GM19438 (cell line): Measurements from ENCODE around the gene MRPS30.
A peak's percentile ranks its signal among the peaks of the same experiment; 100 is the strongest.
"Not testable (repeated sequence)": the region's sequence is repeated elsewhere in the genome, so short reads cannot be mapped to it uniquely, and the experiment has no call there.

Experiments used
- ATAC-seq: cut with Tn5 transposase; IDR thresholded peaks from one replicate; pipeline ENCODE4 v1.9.1; 2021; ENCODE audit warnings: low read depth; ENCODE audit not compliant: unreplicated experiment

Gene MRPS30

DNA sequence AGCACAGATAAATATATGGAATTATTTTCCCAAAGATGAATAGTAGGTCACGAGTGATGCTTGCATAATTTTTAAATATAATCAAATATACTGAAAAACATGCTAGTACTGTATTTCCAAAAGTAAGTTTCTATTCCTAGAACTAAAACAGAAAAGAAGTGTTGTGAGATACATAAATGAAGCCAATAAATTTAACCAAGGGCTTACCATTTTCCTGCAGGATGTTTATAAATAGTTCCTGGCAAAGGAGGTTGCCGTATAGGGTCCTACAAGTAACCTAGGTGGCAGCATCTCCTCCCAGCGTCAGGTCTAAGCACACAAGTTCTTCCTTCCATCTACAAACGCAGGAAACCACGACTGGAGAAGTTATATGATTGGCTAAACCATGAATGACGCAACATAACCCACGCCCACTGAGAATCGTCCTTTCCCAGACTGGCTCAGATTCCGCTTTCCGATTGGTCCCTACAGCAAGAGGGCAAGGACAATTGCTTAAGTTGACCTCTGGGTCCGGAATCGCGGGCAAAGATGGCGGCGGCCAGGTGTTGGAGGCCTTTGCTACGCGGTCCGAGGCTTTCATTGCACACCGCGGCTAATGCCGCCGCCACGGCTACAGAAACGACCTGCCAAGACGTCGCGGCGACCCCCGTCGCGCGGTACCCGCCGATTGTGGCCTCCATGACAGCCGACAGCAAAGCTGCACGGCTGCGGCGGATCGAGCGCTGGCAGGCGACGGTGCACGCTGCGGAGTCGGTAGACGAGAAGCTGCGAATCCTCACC lies at the start of gene MRPS30:
TSS of gene MRPS30 (plus strand) at position 513 of the 780 bp plus-strand sequence. CDS start at position 529, 16 bp downstream.
- ATAC-seq = peak; percentile 99

DNA sequence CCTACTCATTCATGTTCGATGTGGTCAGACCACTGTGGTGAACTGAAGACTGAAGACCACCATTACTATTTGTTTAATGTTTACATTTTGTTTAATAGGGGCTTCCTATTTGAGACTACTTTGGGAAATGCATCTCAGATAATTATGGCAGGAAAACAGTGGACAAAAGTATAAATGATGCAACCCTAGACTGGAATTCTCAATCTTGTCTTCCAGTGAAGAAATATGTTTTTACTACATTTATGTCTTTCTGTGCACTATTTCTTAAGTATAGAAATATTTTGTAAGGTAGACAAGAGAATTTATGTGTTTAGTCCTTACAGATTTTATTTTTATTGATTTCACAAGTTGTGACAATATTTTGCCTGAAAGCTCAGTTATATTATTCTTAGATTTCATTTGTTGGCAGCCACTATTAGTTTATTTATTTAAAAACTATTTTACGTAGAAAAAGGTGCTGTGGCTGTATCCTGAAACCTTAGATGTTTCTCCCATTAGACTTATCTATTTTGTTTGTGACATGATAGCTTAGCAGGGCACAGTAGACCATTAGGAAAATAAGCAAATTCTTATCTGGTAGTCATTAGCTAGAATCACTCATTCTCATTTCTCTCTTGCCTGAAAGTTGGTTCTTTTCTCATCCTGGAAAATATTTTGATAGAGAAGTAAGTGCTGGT lies 39.4 kb upstream of the MRPS30 start:
- no peak for ATAC-seq

DNA sequence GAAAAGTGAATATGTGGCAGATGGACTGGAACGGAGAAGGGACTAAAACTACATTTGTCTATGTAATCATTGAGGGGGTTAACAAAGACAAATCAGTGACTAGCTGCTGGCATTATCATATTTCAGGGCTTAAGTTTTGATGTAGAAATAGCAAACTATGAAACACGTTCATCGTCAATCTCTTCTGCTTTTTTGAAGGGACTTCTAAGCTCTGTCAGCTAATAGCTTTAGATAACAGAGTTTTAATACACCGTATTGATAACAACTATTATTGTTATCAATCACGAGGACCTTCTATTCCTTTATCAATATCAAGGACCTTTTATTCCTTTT lies 38.9 kb upstream of the MRPS30 start:
- no peak for ATAC-seq

DNA sequence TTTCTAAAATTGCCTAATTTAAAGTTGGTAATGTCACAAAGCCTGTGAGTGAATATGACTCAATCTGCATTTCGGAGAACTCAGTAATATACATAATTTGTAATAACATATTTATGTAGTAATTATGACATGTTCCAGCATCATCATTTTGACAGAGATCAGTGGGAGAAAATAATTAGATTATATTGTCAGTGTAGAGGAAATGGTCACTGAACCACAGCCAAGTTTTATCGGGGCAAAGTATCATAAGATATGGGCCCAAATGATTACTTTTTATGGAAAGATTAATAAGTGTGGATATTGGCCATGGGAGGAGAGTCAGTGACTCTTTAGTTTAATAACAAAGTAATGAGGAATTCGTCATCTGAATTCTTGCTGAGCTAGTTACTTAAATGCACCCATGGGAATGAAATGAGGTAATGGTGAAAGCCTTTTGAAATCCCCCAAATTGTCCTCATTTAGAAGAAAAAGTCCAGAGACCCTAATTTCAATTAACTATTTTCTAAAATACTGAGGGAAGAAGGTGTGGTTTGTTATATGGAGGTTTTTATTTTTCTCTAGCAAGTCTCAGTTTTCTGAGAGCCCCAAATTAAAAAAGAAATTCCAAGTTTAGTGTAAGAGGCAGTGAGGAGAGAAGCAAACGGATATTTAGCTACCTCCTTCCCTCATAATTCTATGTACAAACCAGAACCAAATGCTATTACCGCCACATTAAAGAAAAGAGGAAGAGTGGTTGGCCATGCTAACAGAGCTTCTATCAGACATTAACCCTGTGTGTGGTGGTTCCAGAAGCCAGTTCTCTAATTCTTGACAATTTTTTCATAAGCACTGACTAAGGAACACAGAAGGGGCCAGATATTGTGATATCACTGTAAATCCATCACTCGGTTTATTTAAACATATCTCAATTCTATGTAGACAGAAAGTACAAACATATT lies 37.7 kb upstream of the MRPS30 start:
- ATAC-seq = no peak

DNA sequence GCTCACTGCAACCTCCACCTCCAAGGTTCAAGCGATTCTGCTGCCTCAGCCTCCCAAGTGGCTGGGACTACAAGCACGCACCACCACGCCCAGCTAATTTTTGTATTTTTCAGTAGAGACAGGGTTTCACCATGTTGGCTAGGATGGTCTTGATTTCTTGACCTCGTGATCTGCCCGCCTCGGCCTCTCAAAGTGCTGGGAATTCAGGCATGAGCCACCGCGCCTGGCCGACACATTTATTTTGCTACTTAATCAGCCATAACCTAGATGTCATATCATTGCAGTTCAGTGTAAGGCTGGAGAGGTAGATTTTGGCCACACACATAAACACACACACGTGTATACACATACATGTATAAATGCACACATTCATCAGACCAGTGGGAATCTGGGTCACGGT lies 36.4 kb upstream of the MRPS30 start:
- not testable (repeated sequence) for ATAC-seq

DNA sequence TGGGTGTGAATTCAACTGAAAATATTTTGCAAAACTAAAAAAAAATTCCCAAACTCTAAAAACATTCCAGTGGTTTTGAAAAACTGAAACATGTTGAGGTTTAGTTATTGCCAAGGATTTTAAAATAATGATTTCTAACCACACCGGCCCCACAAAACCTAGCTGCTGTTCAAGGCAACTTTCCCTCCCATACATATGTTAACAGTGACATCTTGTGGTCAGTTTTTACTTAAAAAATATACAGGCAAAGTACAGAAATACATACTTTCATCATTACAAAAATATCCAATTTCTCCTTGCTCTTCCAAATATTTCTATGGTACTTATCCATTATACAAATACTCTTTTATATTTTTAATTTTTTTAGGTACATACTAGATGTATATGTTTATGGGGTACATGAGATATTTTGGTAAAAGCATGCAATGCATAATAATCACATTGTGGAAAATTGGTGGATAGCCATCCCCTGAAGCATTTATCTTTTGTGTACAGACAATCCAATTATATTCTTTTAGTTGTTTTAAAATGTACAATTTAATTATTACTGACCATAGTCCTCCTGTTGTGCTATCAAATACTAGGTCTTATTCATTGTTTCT lies 34.4 kb upstream of the MRPS30 start:
- ATAC-seq = no peak

DNA sequence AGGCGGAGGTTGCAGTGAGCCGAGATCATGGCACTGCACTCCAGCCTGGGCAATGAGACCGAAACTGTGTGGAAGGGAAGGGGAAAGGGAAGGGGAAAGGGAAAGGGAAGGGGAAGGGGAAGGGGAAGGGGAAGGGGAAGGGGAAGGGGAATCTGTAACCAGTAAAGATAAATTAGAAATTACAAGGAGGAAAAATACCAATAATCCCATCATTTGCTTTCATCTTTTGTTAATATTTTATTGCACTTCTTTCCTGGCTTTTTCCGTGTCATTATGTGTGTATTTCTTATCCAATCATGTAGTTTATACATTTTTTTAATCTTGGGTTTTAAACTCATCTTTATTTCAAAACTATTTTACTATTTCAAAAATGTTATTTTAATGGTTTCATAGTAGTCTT lies 29.6 kb upstream of the MRPS30 start:
- no peak for ATAC-seq

DNA sequence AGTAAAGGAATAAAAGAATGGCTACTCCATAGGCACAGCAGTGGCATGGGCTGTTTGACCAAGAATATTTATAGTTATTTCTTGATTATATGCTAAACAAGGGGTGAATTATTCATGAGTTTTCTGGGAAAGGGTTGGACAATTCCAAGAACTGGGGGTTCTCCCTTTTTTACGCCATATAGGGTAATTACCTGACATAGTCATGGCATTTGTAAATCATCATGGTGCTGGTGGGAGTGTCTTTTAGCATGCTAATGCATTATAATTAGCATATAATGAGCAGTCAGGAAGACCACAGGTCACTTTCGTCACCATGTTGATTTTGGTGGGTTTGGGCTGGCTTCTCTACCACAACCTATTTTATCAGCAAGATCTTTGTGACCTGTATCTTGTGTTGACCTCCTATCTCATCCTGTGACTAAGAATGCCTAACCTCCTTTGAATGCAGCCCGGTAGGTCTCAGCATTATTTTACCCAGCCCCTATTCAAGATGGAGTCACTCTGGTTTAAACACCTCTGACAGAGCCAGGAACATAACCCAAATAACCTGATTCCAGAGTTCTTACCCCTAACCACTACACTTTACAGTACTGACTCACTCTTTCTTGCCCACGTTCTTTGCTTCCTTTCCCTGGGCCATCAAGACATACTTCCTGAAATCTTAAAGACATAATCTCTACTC lies 25.0 kb upstream of the MRPS30 start:
- ATAC-seq = no peak

DNA sequence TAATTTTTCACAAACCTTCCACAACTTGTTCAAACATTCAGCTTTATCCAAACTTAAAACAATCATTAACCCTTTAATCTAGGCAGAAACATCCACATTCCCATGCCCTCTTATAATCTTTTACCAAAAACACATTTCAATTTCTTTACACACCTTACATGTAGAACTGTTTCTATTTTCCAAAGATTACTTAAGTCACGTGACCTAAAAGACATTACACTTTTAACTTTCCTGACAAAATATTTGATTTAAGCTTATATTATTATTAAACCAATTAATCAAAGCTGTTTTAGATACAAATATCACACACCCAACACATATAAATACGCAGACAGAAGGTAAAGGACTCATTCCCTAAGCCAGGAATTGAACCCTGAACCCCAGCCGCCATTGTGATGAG lies 21.0 kb upstream of the MRPS30 start:
- ATAC-seq = no peak

DNA sequence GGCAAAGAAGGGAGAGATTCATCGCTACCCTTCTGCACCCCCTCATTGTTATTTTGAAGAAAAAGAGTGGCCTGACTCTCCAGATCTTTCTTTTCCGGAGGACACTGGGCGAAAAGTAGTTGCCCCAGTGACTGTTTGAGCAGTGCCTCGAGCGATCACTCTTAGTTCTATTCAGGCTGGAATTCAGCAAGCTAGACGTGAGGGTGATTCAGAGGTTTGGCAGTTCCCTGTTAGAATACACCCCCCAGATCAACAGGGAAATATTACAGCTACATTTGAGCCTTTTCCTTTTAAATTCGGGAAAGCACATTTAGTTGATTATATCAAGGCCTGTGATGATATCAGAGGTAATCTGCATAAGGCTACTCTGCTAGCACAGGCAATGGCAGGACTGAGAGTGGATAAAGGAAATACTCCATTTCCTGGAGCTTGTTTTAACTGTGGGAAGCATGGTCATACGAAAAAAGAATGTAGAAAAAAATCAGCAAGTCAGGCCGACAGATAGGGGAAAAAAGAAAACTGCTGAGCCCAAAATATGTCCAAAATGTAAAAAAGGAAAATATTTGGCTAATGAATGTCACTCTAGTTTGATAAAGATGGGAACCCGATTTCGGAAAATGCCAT lies 19.3 kb upstream of the MRPS30 start:
- ATAC-seq = not testable (repeated sequence)

DNA sequence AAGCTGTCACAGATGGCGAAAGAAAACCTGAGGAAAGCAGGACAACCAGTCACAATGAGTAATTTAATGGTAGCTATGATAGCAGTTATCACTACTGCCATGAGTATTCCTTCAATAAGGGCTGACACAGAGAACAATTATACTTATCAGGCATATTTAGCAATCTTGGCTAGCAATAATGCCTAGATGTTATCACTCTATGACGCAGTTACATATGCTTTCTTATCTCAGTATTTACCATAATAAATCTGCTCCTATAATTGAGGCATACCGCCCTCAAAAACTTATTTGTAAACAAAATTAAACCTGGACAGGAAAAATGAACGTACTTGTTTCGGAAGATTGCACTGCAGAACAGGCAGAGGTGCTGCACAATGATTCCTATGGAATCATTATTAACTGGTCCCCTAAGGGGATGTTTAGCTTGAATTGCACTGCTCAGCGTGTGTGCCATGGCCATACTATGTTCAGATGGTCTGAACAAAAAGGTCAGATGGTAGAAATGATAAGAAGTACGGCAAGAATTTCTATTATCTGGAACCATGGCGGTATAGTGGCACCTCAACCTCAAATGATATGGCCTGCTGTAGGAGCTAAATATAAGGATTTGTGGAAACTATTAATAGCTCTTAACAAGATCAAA lies 16.6 kb upstream of the MRPS30 start:
- not testable (repeated sequence) for ATAC-seq

DNA sequence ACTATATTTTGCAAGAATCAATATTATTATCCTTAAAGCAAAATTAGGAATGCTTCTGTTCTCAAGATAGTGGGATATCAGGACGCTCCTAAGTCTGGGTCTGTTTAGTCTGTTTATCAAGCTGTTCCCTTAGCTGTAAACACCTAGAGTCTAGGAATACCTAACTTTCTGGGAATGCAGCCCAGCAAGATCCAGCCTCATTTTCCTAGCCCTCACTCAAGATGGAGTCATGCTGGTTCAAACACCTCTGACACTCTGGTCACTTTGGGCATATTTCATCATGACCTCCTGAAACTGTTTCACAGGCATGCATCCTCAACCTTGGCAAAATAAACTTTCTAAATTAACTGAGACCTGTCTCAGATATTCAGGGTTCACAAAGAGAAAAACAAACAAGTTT lies 14.4 kb upstream of the MRPS30 start:
- no peak for ATAC-seq

DNA sequence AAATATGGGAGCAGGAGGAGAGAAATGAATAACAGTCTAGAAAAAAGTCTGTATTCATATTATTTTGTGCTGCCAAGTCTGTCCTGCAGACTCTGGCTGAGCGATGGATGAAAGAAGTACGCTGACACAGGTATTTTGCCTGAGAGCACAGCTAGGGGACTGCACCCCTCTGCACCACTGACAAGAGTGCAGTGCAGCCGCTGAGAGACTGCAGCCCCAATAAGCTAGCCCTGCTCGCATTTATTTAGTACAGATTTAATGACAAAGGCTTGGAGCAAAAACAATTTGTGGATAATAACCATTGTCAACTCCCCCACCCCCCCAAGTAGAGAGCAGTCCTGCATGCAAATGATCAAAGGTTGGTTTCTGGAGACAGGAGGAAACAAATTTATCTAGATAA lies 13.3 kb upstream of the MRPS30 start:
- no peak for ATAC-seq

DNA sequence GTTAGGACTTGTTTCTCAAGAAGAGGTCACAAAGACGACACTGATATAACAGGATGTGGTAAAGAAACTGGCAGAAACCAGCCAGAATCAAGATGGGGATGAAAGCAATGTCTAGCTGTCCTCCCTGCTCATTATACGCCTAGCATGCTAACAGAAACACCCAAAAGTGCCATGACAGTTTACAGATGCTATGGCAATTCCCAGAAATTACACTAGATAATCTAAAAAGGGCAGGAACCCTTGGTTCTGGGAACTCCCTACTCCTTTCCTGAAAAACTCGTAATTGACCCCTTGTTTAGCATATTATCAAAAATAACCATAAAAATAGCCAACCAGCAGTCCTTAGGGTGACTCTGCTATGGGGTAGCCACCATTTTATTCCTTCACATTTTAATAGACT lies 10.9 kb upstream of the MRPS30 start:
- no peak for ATAC-seq

DNA sequence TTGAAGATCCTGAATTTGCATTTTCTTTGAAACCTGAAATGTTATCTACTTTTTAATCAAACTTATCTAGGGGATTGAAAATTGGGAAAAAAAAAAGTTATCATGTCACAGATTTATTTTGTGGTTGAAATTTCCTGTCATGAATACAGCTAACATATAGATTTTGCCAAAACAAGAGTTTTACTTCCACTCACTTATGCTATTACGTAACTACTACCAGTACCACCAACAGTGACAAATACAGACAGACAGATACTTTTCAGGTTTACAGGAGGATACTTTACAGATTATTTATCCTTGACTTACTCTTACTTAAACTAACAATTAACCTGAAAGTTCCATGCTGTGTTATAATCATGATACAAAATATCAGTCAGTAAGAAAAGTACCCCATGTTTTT lies 6.8 kb upstream of the MRPS30 start:
- ATAC-seq = no peak

DNA sequence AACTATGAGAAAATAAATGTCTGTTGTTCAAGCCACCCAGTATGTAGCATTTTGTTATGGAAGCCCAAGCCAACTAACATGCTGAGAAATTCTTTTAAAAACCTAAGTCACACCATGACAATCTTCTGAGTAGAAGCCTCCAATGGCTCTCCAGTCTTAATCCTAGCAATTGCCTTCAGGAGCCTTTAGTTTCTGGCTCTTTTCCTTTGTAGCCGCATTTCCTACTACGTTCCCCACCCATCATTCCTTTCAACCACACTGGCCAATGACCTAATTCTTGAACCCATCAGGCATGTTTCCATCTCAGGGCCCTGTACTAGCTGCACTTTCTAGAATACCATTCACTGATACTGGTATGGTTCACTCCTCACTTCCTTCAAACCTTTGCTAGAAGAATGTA lies 2.1 kb upstream of the MRPS30 start:
- ATAC-seq = no peak

DNA sequence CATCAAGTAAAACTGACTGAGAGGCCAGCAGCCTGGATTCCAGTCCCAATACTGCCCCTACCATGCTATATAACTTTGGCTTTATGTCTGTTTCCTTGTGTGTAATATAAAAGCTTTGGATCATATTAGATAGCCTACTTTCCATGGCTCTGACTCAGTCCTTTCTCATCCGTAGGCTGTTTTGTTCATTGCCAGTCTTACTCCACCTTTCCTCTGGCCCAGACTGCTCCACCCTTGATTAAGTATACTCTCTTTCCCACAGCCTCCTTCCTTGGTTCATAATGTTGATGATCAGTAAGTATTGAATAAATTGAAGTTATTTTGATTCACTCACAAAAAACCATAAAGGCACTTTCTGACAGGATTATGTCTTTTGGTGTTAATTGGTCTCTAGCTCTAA lies 1.5 kb upstream of the MRPS30 start:
- no peak for ATAC-seq

DNA sequence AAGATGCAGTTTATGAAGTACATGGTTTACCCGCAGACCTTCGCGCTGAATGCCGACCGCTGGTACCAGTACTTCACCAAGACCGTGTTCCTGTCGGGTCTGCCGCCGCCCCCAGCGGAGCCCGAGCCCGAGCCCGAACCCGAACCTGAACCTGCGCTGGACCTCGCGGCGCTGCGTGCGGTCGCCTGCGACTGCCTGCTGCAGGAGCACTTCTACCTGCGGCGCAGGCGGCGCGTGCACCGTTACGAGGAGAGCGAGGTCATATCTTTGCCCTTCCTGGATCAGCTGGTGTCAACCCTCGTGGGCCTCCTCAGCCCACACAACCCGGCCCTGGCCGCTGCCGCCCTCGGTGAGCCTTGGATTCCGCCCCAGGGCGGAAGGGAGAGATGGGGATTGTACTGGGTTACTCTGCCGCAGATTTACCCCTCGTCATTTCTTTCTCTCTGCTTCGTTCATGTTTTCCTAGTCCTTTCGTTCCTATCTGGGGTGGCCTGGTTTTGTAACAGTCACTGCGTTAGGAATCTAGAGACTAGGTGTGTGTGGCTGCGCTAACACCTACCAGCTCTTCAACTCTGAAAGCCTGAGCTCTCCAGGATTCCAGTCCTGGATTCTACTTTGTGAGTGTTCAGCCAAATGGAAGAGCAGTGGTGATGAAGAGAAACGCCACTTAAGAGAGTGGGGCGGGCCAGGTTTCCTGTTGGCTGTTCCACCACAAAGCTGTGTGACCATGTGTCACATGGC lies 638 bp downstream of the MRPS30 start:
- peak; percentile 40 for ATAC-seq

DNA sequence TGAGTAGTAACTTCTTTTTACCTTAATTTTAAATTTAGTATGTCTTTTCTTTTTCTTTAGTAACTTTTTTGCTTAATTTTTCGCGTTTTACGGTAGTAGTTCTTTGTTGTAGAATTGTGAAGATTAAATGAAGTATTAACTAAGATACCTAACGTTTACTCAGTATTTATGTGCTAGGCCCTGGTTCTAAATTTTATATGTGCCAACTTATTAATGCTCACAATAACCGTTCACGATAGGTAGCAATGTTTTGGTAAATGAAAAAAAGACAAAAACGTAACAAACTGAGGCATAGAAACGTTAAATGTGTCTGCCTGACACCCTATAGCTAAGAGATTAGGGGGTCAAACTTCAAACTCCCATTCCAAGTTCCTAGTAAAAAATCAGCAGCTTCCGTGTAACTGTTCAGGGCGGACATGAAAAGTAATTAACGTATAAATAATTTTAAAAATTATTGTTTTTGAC lies 1.2 kb downstream of the MRPS30 start:
- no peak for ATAC-seq
